IPS-NIHi11 (cell line): Measurements from ENCODE around the gene FBXL14.

Experiments
- DNase-seq: peaks from one replicate; pipeline ENCODE4 v3.0.0; 2012; ENCODE audit warnings: mixed read lengths, low spot score

The FBXL14 gene

DNA sequence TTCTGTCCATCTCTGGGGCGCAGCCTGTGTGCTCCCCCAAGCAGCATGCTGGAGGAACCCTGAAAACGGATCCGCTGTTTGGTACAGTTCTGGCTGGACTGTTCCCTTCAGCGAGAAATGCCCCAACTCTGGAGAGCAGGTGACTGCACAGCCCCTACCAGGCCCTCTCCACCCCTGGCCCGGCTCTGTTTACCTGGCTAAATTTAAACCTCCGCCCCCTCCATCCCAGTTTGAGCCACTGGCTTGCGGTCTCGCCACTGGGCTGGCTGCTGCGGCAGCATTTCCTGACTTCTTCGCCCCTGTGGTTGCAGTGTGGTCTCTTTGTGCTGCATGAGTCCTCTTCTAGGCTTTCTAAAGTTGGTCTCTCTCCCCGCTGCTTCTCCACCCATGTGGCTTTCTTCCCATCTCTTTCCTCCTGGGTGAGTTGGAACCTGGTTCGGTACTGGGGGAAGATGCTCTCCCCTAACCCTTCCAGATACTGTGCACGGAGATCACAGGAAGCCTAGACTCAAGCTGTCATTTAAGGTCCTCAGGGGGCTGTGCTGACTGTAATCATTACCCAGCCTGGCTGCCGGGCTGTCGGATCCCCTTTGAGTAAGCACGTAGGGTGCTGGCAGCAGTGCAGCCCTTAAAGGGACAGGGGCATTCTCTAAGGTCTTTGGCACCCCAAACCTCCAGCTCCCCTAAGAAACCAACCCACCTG lies 60.6 kb downstream of the FBXL14 start:
- no peak for DNase-seq

DNA sequence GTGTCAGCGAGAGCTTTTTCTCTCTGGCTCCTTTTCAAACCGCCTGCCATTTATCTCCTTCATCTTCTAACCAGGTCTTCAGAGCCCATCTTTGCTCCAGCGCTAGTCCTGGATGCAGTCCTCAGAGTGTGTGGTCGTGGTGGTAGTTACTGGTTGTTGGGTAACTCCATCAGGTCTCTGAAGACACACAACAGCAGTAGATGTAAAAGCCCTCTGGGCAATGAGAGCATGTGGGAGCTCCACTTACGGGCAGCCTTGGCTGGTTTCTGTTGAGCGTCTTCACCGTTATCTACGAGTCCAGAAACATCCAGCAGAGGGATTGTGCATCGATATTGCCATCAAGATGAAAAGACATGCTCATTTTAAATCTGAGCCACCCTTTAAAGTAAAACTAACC lies 61.2 kb downstream of the FBXL14 start:
- DNase-seq: no peak

DNA sequence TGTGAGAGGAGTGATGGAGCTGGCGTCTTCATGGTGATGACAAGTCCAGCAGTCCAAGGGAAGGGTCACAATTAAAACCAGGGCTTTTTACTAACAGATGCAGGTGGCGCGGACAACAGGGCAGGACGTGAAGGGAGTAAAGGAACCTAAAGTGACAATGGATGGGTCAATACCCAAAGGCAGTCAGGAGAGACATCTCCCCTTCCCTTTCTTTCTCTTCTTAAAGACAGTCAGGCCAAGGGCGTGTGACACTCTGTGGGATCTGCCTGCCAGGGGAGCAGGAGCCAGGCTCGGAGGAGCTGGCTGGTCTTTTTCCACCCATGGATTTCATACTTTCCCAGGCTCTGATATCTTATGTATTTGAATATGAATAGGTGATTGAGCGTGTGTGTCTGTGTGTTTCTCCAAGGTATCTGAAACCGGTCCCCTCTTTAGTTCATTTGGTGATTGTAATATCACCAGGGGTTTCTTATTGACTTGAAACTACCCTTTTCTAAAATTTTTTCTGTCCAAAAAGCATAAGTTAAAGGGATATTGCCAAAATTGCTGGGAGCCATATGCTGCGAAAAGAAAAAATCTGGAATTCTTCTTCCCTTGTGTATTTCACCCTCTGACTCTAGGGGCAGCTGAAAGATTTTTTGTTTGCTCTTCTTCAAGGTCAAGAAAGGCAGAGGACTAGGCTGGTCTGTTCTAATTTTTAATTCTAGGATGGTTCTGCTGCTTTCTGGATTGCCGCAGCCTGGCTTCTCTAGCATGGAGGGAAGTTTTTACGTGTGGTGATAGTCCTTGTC lies 61.8 kb downstream of the FBXL14 start:
- DNase-seq: no peak

DNA sequence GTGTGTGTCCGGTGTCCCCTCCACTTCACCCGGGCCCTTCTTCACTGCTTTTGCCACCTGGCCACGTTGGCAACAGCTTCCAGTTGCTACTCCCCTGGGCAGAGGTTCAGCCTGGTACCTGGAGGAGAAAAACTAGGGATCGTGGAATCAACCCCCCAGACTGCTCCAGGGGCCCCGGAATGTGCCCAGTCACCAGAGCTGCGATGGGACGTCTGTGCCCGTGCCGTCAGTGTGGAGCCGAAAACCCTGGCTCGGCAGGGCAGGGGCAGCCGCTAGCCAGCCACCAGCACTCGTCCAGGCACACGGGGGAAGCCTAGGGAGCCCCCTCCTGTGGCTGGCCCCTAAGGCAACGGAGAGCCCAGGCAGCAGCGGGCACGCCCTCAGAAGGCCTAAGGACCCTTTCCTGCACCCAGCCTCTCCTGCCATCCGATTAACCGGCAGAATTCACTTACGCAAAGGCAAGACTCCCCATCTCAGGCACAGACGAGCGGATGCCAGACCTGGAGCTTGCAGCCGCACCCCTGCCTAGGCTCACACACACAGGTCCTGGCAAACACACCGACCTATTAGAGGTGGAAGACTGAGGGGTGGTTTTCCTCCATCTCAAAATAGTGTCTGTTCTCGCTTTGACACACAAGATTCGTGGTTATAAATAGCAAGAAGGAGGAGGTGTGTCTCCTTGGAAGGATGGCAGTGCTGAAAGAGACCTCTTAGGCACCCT lies 62.6 kb downstream of the FBXL14 start:
- no peak for DNase-seq

DNA sequence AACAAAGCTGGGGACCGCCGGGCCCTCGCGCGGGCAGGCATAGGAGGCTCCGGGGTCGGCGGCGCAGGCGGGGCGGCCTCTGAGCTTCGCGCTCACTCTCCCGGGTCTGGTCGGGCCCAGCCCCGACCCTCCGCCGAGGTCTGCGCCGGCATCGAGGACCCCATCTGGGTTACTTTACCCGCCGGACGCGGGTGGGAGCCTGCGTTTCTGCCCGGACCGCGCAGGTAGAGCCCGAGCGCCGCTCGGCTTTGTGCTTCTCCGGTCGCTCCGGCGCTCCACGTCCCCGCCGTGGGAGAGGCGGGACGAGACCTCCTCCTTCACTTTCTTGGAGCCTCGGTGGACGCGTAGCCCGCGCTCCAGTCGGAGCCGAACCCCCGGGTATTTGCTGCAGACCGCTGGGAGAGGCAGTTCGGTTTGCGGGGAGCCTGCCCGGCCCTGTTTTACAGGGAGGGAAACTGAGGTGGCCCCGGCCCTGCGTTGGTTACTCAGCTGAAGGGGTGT lies 63.2 kb downstream of the FBXL14 start:
- DNase-seq: no peak

DNA sequence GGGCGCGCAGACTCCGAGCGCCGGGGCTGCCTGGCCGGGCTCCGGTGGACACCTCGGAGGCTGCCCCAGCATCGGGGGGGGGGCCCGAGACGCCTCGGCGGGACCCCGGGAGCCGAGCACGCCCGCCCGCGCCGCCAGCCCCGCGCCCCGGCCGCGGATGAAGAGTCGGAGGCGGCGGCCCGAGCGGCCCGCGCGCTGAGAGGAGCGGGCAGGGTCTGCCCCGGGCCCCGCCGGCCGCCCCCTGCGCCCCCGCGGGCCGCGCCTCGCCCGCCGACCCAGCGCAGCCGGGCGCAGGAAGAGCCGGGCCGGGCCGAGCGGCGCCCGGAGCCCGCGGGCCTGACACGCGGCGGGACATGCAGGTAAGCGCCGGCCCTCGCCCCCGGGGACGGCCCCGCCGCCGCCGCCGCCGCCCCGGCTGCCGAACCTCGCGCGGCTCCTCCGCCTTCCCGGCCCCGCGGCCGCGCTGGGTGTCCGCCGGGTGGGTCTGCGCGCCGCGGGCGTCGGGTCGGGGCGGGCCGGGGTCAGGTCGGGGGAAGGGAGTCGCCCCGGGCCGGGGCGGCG lies 63.7 kb downstream of the FBXL14 start:
- peak; percentile 74 for DNase-seq

DNA sequence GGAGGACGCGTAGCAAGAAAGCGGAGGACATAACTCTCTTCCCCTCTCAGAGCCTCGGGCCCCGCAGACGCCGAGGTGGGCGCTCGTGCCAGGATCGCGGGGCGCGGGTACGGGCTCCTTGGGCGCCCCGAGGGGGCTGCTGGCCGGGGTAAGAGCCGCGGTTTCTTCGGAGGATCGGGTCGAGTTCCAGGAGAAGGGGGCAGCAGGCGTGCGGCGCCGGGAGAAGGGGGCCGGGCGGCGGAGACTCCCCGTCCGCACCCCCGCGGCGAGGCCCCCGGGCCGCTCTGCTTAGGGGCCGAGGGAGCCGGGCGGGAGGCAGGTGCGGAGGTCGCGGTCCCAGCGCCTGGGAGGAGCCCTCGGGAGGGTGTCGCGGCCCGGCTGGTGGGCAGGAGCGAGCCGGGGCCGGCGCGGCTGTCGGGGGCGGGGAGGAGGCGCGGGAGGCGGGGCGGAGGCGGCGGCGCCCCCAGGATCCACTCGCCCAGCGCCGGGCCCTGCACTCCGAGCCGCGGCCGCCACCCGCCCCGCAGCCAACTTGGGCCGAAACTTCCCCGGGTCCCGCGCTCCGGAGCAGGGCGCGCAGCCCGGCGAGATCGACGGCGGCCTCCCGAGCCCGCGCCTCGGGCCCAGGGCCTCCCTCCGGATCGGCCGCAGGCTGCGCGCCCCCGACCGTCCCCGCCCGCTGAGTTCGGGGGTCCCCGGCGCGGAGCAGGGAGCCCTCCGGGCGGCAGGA lies 64.4 kb downstream of the FBXL14 start:
- peak; percentile 80 for DNase-seq

DNA sequence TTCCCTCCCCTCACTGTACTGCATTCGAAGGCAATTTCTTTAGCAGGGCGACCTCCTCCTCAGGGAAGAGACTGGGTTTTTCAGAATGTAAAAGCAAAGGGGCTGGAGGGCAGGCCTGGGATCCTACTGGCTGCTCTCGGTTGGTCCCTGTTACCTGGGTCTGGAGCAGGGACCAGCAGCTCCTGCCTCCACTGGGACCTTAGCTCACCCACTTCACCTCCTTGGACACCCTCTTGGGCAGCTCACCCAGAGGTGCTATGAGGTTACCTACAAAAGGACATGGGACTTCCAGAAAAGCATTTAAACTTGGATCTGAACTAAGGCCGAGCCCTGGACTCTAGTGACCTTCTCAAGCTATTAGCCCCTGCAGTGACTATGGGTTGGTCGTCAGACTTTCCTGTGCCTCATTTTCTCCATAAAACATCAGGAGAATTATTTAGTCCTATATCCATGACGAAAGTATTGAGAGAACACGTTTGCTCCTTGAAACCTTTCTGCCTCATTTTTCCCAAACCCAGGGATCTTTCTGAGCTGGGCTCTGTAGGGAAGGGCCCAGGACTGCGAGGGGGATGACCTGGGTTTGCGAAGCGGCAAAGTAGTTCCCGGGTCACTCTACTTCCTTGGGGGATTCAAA lies 65.0 kb downstream of the FBXL14 start:
- DNase-seq: no peak

DNA sequence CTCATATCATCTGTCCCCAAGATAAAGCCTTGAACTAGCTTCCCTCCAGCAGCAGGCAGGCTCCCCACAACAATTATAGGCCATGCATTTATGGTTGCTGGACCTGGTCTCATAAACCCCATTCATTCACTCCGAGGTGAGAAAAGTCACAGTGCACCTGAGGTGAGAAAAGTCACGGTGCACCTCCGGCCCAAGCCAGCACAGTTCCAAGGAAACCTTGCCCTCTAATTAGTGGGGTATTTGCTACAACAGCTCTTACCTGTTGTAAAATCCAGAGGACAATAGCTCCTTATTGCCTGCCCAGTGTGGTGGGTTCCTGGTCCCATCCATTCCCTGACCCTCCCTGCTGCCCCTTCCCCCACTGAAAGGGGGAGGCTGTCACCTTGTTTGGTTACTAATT lies 65.6 kb downstream of the FBXL14 start:
- no peak for DNase-seq

DNA sequence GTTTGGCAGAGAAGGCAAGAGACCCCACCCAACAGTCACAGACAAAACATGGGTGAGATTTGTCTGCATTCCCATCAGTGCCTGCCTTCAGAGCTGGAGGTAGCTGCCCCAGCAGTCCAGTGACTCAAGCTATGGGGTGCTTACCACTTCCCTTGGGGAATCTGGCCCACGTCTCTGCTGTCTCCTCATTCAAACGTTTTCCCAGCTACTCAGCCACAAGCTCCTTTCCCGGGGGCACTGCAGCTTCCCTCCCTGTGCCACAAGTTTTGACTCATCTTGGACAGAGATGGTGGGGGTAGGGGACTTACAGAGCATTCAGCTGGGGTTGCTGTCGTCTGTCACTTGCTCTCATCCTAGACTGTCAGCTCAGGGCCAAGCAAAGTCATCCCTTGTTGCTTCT lies 66.6 kb downstream of the FBXL14 start:
- DNase-seq: no peak

DNA sequence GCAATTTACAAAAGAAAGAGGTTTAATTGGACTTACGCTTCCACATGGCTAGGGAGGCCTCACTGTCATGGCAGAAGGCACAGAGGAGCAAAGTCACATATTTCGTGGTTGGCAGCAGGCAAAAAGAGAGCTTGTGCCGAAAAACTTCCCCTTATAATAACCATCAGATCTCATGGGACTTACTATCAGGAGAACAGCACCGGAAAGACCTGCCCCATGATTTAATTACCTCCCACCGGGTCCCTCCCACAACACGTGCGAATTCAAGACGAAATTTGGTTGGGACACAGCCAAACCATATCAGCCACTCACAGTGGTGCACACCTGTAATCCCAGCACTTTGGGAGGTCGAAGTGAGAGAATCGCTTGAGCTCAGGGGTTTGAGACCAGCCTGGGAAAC lies 68.5 kb downstream of the FBXL14 start:
- no peak for DNase-seq

DNA sequence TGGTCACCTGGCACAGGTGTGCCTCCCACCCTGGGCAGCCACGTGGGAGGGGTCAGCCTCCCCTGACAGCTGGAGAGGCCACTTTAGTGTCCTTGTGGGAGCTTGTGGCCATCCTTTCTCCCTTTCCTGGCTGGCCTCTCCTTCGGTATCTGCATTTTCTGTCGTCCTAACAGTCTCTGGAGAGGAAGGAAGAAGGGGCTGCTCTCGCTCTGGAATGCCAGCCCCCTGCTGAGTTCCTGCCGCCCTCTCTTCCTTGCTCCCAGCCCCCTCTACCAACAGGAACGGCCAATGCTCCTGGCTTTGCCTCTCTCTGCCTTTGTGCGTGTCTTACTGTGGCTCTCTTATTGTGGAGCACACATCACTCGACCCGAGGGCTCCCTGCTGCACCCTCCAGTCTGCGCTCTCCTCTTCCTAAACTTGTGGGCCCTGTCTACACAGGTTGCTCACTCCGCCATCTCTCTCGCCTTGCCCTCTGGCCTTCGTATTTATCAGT lies 70.8 kb downstream of the FBXL14 start:
- peak; percentile 54 for DNase-seq

DNA sequence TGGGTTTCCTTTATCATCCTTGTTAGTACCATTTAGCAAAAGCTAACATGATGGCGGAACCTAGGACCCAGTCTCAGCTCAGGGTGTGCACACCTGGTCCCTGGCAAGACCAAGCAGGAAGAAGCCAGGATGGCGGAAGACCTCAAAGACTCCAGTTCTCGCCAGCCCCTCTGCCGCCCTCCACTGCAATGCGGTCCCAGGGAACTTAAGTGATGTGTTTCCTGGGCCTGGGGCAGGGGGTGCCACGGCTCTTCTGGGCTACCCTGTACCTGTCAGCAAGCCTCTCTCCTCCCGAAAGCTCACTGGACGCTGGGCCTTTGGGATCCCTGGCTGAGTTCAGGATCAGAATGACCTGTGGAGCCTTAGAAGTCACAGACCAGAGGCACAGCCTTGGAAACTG lies 71.3 kb downstream of the FBXL14 start:
- no peak for DNase-seq

DNA sequence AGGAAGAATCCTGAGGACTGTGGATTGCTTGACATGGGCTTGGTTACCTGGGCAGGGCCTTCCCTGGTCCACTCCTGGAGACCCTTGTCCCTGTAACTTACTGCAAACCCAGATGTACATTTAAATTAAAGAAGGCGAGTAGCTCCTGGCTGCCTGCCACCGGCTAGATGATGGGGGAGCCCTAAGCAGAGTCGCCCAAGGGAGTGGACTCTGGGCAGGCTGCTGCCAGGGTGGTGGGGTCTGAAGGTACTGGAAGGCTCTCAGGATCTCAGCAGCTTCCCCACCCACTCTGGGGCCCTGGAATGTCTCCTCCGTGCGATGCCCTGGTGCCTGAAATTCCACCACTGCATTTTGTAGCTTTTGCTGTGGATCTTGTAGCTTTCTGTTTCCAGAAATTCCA lies 74.7 kb downstream of the FBXL14 start:
- DNase-seq: no peak

DNA sequence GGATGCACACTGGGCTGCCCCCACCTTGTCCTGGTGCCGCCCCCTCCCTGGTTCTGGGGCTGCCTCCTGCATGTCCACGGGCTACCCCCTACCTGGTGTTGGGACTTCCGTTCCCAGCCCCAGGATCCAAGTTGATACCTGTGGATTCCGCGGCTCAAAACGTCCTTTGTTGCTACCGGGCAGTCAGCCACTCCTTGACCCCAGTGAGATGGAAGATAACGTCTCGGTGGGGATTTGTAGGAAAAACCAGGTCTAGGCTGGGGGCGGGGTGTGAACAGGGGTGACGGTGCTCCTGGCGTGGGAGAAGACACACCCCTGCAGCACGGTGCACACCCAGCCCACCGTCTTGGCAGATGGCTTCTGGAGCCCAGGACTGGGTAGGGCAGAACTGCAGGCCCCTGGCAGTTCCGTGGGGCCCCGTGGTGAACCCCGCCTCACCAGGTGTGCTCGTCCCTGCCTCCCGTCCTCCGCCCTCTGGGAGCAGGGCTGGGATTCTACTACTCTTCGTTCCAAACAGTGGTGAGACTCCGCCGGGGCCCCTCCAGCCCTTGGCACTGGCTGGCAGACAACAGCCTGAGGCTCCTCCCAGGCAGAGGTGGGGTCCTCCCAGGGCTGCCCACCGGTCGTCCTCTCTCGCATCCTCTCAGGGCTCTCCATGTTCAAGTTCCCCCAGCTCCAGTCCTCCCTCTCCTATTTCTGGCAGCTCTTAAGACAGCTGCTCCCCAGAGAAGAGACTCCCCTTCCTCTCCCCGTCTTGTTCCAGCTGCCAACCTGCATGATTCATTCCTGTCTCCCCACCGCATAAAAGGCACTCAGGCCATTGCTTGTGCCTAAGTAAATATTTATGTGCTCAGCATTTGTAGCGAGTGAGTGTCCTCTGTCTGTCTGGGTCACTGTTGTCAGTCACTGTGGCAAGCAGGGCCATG lies 75.5 kb downstream of the FBXL14 start:
- no peak for DNase-seq

DNA sequence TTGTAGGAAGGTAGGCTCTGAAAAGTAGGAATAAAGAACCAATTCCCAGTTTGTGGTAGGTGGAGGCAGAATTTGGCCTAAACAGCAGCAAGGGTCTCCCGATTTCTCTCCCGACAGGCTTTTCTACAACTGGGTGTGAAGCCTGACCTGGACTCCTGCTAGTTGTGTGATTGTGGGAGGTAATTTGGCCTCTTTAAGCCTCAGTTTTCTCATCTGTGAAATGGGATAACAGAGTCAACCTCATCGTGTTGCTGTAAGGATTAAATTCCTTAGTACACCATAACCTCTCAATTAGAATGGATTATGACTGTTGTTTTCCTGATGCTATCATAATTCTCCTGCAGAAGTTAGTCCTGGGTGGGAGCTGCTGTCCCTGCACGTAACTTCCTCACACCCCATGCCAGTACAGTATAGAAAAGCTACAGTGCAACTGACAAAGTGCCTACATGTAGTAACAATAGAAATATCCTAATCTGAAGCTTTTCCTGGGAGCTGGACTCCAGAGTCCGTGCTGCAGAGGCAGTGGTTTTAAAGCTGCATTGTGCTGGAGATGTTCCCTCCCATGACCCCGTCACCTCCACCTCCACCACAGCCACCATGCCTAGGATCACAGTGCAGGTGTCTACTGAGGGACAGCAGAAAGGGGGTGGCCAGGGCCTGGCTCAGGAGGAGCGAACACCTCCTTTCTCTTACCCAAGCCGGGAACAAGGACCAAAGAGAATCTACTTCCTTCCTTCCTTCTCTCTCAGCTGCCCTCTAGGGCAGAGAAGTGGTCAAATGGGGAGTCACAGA lies 76.5 kb downstream of the FBXL14 start:
- no peak for DNase-seq

DNA sequence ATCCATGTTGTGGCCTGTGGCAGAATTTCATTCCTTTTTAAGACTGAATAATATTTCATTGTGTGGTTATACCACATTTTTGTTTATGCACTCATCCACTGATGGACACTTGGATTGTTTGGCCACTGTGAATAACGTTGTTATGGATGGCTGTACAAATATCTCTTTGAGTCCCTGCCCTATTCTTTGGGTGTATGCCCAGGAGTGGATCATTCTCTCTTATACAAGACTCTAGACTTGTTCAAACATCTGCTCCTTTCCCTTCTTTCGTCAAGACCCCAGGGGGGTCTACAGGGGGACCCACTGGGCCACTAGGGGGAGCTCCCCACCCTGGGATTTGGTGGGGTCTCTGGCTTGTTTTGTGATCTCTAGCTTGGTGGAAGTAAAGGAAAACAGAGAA lies 77.4 kb downstream of the FBXL14 start:
- peak; percentile 59 for DNase-seq
